Stimulated activated CD4-positive, alpha-beta T cell treated with anti-CD3 and anti-CD28 coated beads, Interleukin-2, amount 100 ng/mL, for 4 hours (primary cell): Measurements from ENCODE around the gene SCAF11.
"Not testable (repeated sequence)": the region's sequence is repeated elsewhere in the genome, so short reads cannot be mapped to it uniquely, and the experiment has no call there.

ENCODE experiments used
- DNase-seq: peaks from one replicate; pipeline ENCODE4 v3.0.0-alpha.2; 2020; ENCODE audit warnings: low read depth

SCAF11 gene

DNA sequence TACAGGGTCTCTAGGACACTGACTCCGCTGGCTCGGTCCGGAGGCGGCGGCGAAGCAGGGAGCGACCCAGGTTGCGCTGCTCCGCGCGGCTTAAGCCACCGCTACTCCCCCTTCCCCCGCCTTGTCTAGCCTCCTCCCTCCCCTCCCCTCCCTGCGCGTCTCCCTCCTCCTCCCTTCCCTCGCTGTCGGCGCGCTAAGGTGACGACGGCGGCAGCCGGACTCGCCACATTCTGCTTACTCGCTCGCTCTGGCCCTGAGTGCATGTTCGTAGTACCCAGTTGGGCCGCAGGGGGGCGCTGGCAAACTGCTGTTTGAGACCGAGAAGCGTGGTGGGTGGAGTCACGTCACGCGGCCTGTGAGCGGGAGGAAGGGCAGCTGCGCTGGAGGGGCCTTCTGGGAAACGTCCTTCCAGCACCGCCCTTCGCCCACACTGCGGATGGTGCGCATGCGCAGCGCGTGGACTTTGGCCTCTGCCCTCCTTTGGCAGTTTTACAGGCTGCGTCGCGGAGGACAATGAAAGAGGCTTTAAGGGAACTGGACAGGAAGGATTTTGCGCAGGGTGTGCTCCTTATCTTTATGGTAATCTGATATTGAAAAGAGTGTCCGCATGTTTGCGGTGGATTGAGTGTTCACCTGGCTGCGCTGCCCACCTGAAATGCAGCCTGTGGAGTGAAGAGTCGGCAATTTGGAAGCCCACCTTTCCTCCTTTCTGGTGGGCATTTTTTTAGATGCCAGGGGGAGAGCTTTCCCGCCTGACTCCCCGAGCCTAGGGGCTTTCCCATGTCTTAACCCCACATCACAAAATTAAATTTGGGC is at the start of gene SCAF11:
SCAF11 (minus strand) TSS at position 107 of the 816 bp plus-strand sequence. CDS start 26,407 bp downstream, outside the sequence.
- DNase-seq, result peak; percentile 100

- DNase-seq, result not testable (repeated sequence)
These were observed 46.7 kb upstream of the SCAF11 start for GRCh38 chr12:46037066-46037465.

GRCh38 chr12:46027172-46027571 is 36.8 kb upstream of the SCAF11 start:
- DNase-seq, result no peak

DNA sequence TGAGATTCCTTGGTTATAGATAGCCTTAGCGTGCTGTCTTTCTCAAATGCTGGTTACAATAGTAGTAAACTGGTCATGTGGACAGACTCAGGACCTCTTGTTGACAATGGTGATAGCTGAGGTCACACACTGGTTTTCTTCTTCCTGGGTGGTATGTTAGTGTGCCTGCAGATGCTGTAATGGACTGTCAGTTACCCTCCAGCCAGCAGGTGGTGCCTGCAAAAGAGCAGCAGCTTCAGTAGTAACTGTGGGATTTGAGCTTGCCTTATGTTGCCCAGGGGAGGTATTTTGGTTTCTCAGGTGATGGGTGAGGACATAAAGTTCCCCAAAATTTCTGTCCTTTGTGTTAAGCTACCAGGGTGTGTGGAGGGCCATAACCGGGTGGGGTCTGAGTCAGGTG is 33.7 kb upstream of the SCAF11 start:
- DNase-seq, result no peak

- no peak for DNase-seq
These were observed 30.4 kb upstream of the SCAF11 start for GRCh38 chr12:46020768-46021167.

GRCh38 chr12:46018712-46019111 is 28.3 kb upstream of the SCAF11 start:
- DNase-seq, result not testable (repeated sequence)

GRCh38 chr12:46017866-46018375 is 27.5 kb upstream of the SCAF11 start:
- DNase-seq, result not testable (repeated sequence)

- DNase-seq, result no peak
These were observed 15.4 kb upstream of the SCAF11 start for GRCh38 chr12:46005823-46006222.

DNA sequence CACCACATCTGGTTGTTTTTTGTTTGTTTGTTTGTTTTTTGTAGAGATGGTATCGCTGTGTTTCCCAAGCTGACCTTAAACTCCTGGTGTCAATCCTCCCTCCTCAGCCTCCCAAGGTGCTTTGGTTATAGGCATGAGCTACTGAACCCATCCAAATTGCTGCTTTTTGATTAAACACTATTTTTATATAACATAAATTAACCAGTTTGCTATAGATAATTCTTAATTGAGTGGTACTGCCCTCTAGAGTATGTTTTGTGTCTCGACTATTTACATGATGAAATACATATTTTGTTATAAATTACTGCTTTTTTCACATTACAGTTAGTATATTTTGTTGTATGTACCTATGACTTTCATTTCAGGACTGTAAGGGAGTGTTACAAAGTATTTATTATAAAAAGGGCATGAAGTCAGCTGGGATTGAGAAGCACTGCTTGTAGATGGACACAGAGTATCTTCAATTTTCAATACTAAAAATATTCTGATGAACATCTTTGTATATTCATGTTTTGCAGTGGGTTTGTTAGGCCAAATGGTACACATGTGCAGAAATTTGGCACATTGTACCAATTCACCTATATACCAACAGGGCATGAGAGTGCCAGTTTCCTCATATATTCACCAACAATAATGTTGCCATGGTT is 14.9 kb upstream of the SCAF11 start:
- DNase-seq, result no peak

- no peak for DNase-seq
These were observed 14.3 kb upstream of the SCAF11 start for GRCh38 chr12:46004715-46005114.

DNA sequence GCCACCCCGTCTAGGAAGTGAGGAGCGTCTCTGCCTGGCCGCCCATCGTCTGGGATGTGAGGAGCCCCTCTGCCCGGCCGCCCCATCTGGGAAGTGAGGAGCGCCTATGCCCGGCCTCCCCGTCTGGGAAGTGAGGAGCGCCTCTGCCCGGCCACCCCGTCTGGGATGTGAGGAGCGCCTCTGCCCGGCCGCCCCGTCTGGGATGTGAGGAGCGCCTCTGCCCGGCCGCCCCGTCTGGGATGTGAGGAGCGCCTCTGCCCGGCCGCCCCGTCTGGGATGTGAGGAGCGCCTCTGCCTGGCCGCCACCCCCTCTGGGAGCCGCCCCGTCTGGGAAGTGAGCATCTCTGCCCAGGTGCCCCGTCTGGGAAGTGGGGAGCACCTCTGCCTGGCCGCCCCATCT is 9.7 kb upstream of the SCAF11 start:
- not testable (repeated sequence) for DNase-seq

DNA sequence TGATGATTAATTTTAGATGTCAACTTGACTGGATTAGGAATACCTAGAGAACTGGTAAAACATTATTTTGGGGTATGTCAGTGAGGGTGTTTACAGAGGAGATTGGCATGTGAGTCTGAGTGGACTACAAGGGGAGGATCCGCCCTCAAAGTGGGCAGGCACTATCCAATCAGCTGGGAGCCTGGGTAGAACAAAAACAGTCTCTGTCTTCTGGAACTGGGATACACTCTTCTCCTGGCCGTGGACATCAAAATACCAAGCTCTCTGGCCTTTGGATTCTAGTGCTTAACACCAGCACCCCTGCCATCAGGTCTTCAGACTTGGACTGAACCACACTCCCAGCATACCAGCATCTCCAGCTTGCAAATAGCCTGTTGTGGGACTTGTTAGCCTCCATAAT is 4.4 kb upstream of the SCAF11 start:
- DNase-seq, result no peak

DNA sequence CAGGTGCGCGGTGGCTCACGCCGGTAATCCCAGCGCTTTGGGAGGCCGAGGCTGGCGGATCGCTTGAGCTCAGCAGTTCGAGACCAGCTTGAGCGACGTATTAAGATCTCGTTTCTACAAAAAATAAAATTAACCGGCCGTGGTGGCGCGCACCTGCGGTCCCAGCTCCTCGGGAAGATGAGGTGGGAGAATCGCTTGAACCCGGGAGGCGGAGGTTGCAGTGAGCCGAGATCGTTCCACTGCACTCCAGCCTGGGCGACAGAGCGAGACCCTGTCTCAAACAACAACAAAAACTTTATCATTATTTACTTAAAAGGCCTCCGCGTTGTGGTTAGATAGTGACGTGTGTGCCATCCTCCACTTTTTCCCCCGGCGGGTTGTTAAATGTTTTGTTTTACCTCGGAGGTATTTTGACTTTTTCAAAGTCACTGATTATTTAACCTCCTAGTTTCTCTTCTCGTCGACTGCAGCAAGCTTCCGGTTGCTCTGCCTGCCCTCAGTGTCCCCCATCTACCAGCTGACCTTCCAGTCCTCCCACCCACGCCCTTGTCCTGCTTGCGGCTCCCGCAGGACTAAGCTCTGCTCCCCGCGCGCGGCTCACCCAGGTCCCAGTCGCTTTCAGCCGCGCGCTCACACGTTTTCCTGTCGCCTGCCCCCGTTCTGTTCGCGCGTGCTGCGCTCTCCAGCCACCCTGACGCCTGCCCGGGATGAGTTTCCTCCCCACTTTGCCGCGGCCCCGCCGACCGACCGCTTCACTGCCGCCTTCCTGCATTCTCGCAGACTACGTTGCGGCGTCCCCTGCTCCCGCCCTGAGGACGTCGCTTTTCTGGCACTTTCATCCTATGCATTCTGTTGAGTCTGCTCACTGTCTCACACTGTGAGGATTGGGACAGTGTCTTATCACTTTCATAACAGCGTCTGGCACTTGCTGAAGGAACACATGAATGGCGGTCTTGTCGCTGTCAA is 1.2 kb upstream of the SCAF11 start:
- peak; percentile 42 for DNase-seq

GRCh38 chr12:45989721-45990467 is 480 bp downstream of the SCAF11 start:
- peak; percentile 30 for DNase-seq

GRCh38 chr12:45989287-45989686 is 1.1 kb downstream of the SCAF11 start:
- DNase-seq, result no peak

- no peak for DNase-seq
These were observed 2.1 kb downstream of the SCAF11 start for GRCh38 chr12:45988264-45988663.

- DNase-seq, result no peak
These were observed 3.0 kb downstream of the SCAF11 start for GRCh38 chr12:45987340-45987727.

DNA sequence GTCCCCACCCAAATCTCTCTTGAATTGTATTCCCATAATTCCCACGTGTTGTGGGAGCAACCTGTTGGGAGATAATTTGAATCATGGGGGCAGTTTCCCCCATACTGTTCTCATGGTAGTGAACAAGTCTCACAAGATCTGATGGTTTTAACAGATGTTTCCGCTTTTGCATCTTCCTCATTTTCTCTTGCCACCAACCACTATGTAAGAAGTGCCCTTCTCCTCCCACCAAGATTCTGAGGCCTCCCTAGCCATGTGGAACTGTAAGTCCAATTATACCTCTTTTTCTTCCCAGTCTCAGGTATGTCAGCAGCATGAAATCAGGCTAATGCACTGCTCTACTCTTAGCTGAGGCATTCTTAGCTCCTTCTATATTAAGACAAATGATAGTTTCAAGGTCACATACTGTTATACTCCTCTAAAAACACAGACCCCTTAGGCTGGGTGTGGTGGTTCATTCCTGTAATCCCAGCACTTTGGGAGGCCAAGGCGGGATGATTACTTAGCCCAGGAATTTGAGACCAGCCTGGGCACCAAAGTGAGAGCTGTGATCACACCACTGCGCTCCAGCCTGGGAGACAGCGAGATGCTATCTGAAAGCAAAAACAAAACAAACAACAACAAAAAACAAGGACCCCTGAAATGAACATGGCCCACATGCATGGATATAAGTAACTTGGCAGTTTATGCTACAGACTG is 3.6 kb downstream of the SCAF11 start:
- no peak for DNase-seq

GRCh38 chr12:45981075-45981837 is 9.1 kb downstream of the SCAF11 start:
- DNase-seq, result no peak

DNA sequence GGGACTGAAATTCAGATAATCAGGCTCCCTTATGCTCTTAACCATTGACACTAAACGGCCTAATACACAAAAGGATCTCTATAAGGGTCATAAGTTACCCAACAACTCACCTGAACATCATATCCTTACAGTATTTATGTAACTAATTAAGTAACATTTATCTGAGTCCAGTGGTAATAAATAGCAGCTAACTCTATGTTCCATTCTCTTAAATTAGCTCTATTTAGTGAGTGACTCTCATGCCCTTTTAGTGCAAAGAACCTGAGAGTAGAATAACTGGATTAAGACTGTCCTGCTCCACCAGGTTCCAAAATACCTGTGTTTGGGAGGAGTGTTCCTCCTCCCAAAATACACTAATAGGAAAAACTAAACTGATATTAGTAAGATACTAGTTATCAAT is 9.8 kb downstream of the SCAF11 start:
- no peak for DNase-seq
